ENCODE data around the gene TMEM175.

Gene TMEM175

GRCh38 chr4:990746-991367 lies 58.6 kb downstream of the TMEM175 start:
- no peak for DNase-seq

- DNase-seq = no peak
Observed at GRCh38 chr4:991451-992296, 59.4 kb downstream of the TMEM175 start.

DNA sequence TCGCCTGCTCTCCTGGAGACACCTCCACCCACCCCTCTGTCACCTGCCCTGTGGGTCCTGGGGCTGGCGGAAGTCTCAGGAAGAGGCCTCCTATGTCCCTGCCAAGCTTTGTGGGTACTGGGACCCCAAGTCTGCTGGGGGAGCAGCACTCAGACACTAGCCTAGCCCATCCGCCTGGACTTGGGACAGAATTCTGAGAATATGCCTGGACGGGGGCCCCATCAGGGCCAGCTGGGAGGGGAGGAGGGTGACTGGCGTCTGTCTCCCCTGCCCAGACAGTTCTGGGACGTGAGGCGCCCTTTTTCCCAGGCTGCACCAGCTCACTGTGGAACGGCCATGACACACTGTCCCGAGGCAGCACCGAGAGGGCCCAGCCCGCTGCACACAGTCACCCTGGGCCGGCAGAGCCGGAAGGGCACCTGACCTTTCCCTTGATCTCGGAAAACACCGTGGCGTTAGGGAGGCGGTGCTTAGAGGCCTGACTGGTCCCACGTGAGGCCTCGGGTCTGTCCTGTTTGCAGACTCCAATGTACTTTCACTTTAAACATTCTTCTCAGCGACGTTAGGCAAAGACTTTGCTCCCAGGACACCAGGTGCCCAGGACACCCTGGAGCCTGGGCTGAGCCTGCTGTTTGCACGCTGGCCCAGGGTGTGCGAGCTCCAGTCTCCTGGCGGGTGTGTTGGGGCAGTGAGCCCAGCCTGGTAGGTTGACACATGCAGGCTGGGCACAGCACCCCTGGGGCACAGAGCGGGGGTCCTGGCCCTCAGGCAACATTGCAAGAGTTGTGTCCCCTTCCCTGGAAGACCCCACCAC lies 60.2 kb downstream of the TMEM175 start:
- no peak for DNase-seq

DNA sequence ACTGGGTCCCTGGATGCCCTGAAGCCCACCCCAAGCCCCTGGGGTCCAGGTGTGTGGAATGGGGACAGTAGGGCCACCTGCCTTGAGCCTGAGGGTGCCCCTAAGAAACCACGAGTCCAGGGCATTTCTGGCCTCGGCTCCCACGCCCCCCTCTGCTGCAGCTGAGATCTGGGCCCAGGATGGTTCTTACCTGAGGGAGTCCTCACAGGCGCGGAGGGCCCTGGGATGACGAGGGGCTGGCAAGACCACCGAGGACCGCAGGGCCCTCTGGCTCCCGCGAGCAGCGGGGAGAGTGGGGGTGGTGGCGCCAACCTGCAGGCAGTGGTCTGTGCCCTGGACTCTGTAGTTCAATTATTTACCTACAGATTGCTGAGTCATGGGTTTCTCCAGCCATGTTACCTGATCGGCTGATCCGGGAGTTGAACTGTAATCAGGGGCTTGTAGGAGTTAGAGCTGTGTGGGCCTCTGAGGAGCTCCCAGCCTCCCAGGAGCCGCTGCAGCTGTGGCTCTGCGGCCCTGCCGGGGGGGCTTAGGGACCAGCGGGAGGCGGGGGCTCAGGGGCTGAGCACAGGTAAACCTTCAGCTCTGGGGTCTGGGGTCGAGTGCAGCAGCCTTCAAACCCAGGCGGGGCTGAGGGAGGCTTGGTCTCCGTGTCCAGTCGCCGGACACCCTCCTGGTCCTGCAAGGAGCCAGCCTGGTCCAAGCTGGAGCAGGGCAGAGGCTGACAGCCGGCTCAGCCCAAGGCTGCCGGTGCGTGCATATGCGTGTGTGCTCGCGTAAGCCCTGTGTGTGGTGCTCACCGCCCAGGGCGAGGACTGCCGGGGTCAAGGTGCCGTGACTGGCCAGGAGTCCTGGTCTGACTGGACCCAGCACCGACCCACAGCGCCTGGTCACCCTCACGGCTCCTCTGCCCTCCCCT lies 61.1 kb downstream of the TMEM175 start, which contains the start of gene SLC26A1:
Gene SLC26A1 (minus strand): TSS at position 294 of the 919 bp plus-strand sequence. CDS start 1,701 bp downstream, outside the sequence.
- DNase-seq = no peak

GRCh38 chr4:995311-996026 lies 63.2 kb downstream of the TMEM175 start:
- DNase-seq = no peak

DNA sequence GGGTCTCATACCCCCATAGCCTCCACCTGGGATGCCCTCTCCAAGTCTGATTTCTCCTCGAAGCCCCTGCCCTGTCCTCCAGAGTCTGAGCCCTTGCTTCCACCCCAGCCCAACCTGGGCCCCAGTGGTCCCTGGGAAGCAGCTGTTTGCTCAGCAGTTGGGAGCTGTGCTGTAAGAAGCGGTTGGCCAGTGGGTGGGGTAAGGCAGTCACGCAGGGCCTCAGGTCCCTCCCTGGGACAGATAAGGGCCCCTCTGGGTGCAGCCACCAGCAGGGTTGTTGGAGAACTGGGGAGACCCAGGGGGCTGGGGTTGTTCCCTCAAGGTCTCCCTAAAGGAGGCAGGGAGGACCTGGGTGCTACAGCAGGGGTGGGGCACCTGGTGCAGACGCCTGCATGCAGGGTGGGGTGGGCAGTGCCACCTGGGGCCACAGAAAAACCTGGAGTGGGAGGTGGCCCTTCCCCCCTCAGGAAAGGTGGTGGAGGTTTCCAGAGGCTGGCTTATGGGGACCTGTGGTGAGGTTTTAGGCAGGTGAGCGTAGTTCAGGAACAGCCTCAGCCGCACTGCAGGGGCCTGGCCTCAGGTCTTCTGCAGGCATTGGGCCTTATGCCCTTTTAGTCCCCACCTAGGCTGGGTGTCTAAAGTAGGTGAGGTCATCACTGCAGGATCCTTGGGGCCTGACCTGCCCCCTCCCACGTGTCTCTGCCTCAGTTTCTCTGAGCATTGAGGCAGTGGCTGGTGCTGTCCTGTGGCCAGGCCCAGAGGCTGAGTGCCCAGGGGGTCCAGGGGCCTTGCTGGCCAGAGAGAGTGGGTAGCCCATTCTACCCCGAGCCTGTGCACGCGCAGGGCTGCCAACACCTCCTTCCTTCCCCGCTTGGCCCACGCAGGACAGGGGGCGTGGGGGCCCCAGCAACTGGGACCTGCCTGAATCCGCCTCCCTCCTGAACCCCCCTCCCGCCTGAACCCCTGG lies 64.1 kb downstream of the TMEM175 start:
- no peak for DNase-seq

DNA sequence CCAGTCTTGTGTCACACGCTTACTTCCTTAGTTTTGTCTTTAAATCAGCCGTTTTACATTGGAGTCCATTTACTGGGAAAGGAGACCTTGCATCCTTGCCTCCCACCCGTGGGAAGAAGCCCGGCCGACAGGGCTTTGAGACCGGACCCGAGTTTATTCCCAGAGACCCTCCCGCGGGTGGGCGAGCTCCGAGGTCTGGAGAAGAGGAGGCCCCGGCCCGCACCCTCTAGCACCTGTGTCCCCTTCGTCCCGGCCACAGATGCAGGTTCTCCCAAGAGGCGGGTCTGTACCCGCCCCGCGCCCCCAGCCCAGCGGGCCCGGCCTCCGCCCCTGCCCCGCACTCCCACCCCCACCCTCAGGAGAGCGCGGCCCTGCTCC lies 64.7 kb downstream of the TMEM175 start:
- no peak for DNase-seq

GRCh38 chr4:997375-998071 lies 65.3 kb downstream of the TMEM175 start:
- DNase-seq = peak in 4 of 14 donors; percentile 23 to 42 (median 30)

- DNase-seq = no peak
Observed at GRCh38 chr4:998096-998691, 65.9 kb downstream of the TMEM175 start.

DNA sequence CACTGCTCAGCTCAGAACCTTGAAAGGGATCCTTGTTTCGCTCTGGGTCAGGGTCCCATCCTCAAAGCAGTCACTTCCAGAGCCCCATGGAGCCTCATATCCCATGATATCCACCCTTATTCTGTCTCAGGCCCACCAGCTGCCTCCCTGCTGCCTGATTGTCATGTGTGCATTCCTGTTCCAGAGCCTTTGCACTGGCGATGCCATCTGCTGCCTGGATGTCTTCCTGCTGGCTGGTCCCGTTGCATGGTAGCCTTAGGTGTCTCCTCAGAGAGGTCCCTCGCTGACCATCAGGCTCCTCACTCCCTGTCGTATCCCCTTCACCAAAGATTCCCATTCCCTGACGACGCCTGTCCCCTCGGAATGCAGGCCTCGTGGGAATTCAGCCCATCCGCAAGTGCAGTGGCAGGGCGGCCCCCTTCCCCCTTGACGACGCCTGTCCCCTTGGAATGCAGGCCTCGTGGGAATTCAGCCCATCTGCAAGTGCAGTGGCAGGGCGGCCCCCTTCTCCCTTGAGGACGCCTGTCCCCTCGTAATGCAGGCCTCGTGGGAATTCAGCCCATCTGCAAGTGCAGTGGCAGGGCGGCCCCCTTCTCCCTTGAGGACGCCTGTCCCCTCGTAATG lies 67.1 kb downstream of the TMEM175 start:
- peak in 1 of 14 donors; percentile 65 for DNase-seq

DNA sequence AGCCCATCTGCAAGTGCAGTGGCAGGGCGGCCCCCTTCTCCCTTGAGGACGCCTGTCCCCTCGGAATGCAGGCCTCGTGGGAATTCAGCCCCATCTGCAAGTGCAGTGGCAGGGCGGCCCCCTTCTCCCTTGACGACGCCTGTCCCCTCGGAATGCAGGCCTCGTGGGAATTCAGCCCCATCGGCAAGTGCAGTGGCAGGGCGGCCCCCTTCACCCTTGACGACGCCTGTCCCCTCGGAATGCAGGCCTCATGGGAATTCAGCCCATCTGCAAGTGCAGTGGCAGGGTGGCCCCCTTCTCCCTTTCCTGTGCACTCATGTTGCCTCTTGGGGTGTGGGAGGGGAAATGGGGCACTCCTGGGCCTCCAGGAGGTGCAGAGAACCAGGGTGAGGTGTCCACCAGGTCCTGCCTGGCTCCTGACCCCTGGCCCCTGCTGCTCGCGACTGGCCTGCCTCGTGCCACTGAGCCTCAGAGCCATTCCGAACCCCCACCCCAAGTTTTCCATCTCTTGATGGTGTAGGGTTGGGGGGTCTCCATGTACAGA lies 67.7 kb downstream of the TMEM175 start:
- no peak for DNase-seq

- DNase-seq = no peak
Observed at GRCh38 chr4:1000686-1001260, 68.5 kb downstream of the TMEM175 start.

DNA sequence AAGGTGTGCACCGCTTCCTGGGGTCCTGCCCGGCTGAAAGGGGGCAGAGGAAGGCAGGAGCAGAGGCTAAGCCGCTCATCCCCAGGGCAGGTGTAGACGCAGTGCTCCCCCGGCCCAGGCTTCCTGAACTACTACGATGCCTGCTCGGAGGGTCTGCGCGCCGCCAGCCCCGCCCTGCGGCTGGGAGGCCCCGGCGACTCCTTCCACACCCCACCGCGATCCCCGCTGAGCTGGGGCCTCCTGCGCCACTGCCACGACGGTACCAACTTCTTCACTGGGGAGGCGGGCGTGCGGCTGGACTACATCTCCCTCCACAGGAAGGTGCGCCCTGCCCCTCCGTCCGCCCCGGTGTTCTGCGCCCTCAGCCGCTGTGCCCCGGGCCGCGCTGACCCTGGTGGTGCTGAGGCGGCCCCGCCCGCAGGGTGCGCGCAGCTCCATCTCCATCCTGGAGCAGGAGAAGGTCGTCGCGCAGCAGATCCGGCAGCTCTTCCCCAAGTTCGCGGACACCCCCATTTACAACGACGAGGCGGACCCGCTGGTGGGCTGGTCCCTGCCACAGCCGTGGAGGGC lies 69.4 kb downstream of the TMEM175 start:
- no peak for DNase-seq

DNA sequence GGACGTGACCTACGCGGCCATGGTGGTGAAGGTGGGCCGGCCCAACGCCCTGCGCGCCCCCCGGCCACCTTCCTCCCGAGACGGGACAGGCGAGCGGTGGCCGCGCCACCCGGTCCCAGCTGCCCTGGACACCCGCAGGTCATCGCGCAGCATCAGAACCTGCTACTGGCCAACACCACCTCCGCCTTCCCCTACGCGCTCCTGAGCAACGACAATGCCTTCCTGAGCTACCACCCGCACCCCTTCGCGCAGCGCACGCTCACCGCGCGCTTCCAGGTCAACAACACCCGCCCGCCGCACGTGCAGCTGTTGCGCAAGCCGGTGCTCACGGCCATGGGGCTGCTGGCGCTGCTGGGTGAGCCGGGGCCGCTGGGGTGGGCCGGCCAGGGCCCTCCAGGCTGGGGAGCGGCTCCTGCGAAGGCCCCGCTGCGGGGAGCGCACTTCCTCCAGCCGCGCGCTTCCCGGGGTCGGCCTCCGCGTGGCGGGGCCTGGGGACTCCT lies 69.9 kb downstream of the TMEM175 start:
- no peak for DNase-seq

- DNase-seq = no peak
Observed at GRCh38 chr4:1002631-1003251, 70.5 kb downstream of the TMEM175 start.

GRCh38 chr4:1003271-1004070 lies 71.2 kb downstream of the TMEM175 start:
- no peak for DNase-seq

Data from C1 segment of cervical spinal cord (tissue), 14 donors.